HepG2 (cell line): ENCODE results near the gene ATP13A3. TPM values are rescaled to one million over a fixed set of nuclear protein-coding genes. Genes with fewer than 3 reads are reported as not detected.

ENCODE experiments used
- ATAC-seq: fragments of 200-7000 bp; cut with Tn5 transposase; 3 replicates; pipeline ENCODE4 v1.9.1; 2020; ENCODE audit warnings: mild to moderate bottlenecking, moderate library complexity
- BruUV-seq: library from RNA; stranded (reverse); fragments of 400-500 nt; replicated peaks from 2 replicates; lab custom pipeline; 2021; lab: Mats Ljungman, UMichigan
- CTCF ChIA-PET: fragments of 300-600 bp; formaldehyde crosslinking; extraction: SDS; loops from one replicate; lab custom pipeline; 2021; ENCODE audit warnings: low total read pairs, inconsistent platforms, low intra/inter-chr PET ratio; lab: Yijun Ruan, JAX
- POLR2A ChIA-PET: fragments of 350-600 bp; sonication (Branson Sonifier 250); formaldehyde crosslinking; loops from one replicate; lab custom pipeline; 2020; ENCODE audit warnings: antibody characterized with exemption, inconsistent platforms; lab: Yijun Ruan, JAX
- DNase-seq: peaks from one replicate; pipeline ENCODE4 v3.0.0-alpha.2; 2015; ENCODE audit warnings: low spot score
- FAIRE-seq: peaks from 3 replicates; lab custom pipeline; 2011; peaks lifted over from hg19 to GRCh38; lab: Jason Lieb, UNC
- H2AFZ ChIP-seq: one replicate; pipeline ENCODE4 v1.6.1; 2011; ENCODE audit warnings: low read length, inconsistent platforms
- H3K27ac ChIP-seq: fragments of 300-600 bp; 3 replicates; pipeline ENCODE4 v1.8.0; 2011; ENCODE audit warnings: mixed run types, mild to moderate bottlenecking, mixed read lengths, low read length, inconsistent platforms; ENCODE audit not compliant: insufficient read depth; ENCODE audit errors: extremely low read length
- H3K27me3 ChIP-seq, 2 experiments: fragments of 200-600 bp in 1 of 2; 2 replicates in 1 of 2; 3 replicates in 1 of 2; pipeline versions ENCODE4 v1.6.0 to v1.8.0; 2011; ENCODE audit warnings: low read length in 2 of 2, mild to moderate bottlenecking in 2 of 2, moderate library complexity in 2 of 2, inconsistent platforms in 1 of 2; ENCODE audit not compliant: insufficient read depth in 2 of 2, control insufficient read depth in 1 of 2
- H3K36me3 ChIP-seq, 2 experiments: fragments of 200-600 bp in 1 of 2; replicated peaks in 1 of 2; 2 replicates in 1 of 2; 3 replicates in 1 of 2; pipeline versions ENCODE4 v1.5.1 to v1.8.0; 2011; ENCODE audit warnings: low read length in 2 of 2, inconsistent platforms in 1 of 2; ENCODE audit not compliant: insufficient read depth in 2 of 2, control insufficient read depth in 1 of 2
- H3K4me1 ChIP-seq: 2 replicates; pipeline ENCODE4 v1.5.1; 2012; ENCODE audit warnings: low read length, inconsistent platforms; ENCODE audit not compliant: insufficient read depth
- H3K4me2 ChIP-seq: 2 replicates; pipeline ENCODE4 v1.6.0; 2011; ENCODE audit warnings: low read depth, low read length, inconsistent platforms
- H3K4me3 ChIP-seq, 3 experiments: fragments of 200-600 bp in 1 of 3; sonication (generic), shearing (Covaris generic) in 1 of 3; replicated peaks in 1 of 3; 2 replicates each; pipeline ENCODE4 v1.5.1; 2011 to 2016; ENCODE audit warnings: low read length in 3 of 3, inconsistent platforms in 2 of 3, low read depth in 2 of 3, mild to moderate bottlenecking in 2 of 3, control low read depth in 1 of 3, mixed read lengths in 1 of 3; ENCODE audit not compliant: insufficient read depth in 1 of 3
- H3K79me2 ChIP-seq: one replicate; pipeline ENCODE4 v1.6.1; 2011; ENCODE audit warnings: low read length, inconsistent platforms; ENCODE audit not compliant: insufficient read depth
- H3K9ac ChIP-seq: 2 replicates; pipeline ENCODE4 v1.6.0; 2011; ENCODE audit warnings: mild to moderate bottlenecking, low read depth, low read length, inconsistent platforms; ENCODE audit not compliant: insufficient read depth
- H3K9me3 ChIP-seq: 2 replicates; pipeline ENCODE4 v1.5.1; 2012; ENCODE audit warnings: mild to moderate bottlenecking, low read length
- H4K20me1 ChIP-seq: 2 replicates; pipeline ENCODE4 v1.6.0; 2011; ENCODE audit warnings: inconsistent platforms, mild to moderate bottlenecking, low read length, moderate library complexity; ENCODE audit not compliant: insufficient read depth
- HNF4A ChIP-seq: sonication (generic); formaldehyde crosslinking; IDR thresholded peaks from 2 replicates; pipeline ENCODE4 v1.4.0; 2020; ENCODE audit warnings: missing genetic modification reagents
- NR2F1 ChIP-seq, 2 experiments: fragments of 450-650 bp in 1 of 2; formaldehyde crosslinking in 1 of 2; IDR thresholded peaks; 2 replicates each; pipeline versions ENCODE4 v1.5.0 to v1.6.1; 2016 to 2020; ENCODE audit warnings: mild to moderate bottlenecking in 1 of 2, missing compliant biosample characterization in 1 of 2, missing genetic modification reagents in 1 of 2, moderate library complexity in 1 of 2
- PHF8 ChIP-seq: sonication (generic); formaldehyde crosslinking; IDR thresholded peaks from 2 replicates; pipeline ENCODE4 v1.5.0; 2020; ENCODE audit warnings: missing genetic modification reagents
- SMYD3 ChIP-seq: sonication (generic); formaldehyde crosslinking; IDR thresholded peaks from 2 replicates; pipeline ENCODE4 v1.8.1; 2023; ENCODE audit warnings: mild to moderate bottlenecking, missing genetic modification reagents
- ZFP82 ChIP-seq: sonication (generic); formaldehyde crosslinking; IDR thresholded peaks from 2 replicates; pipeline ENCODE4 v1.5.1; 2020; ENCODE audit warnings: mild to moderate bottlenecking, missing genetic modification reagents, borderline replicate concordance
- ZNF180 ChIP-seq: sonication (generic); formaldehyde crosslinking; IDR thresholded peaks from 2 replicates; pipeline ENCODE4 v1.4.0; 2020; ENCODE audit warnings: low read depth, missing genetic modification reagents, borderline replicate concordance
- ZNF264 ChIP-seq: sonication (generic); formaldehyde crosslinking; IDR thresholded peaks from 2 replicates; pipeline ENCODE4 v1.4.0; 2020; ENCODE audit warnings: missing genetic modification reagents
- ZNF441 ChIP-seq: sonication (generic); formaldehyde crosslinking; IDR thresholded peaks from 2 replicates; pipeline ENCODE4 v1.7.0; 2021; ENCODE audit warnings: missing genetic modification reagents, borderline replicate concordance
- ZNF776 ChIP-seq: sonication (generic); formaldehyde crosslinking; IDR thresholded peaks from 2 replicates; pipeline ENCODE4 v1.4.0; 2020; ENCODE audit warnings: mild to moderate bottlenecking, missing genetic modification reagents
- WGBS: methylation state at CpG from one replicate; pipeline ENCODE4 v1.1.6; 2017; ENCODE audit warnings: low lambda C conversion rate; 5-methylcytosine and 5-hydroxymethylcytosine counted together
- in situ Hi-C: cut with HindIII; loops from 2 replicates; pipeline ENCODE4 v1.10.0; 2017; ENCODE audit warnings: low pct_unique_long_range_greater_than_20kb; ENCODE audit not compliant: extremely low pct_ligation_motif_present
- intact Hi-C: fragments of 100-400 bp; cut with micrococcal nuclease; formaldehyde crosslinking; loops from one replicate; pipeline ENCODE4 v1.10.0; 2022; ENCODE audit not compliant: unreplicated experiment
- polyA plus RNA-seq, 8 experiments: library from polyadenylated mRNA; depleted of rRNA in 3 of 8; stranded (reverse) in 7 of 8; unstranded in 1 of 8; fragments of >200 nt; fragmentation: Illumina TruSeq in 4 of 8; extraction: Trizol in 4 of 8; gene quantifications; 2 replicates each; pipeline versions ENCODE4 v1.2.1 to v1.2.3, GENCODE V29; 2011 to 2016; ENCODE audit warnings: low read depth in 4 of 8, missing spikeins in 1 of 8, mixed read lengths in 1 of 8; ENCODE audit not compliant: insufficient read depth in 1 of 8
- total RNA-seq, 5 experiments: library from RNA; depleted of rRNA; stranded (reverse); fragments of >200 nt; fragmentation: Illumina TruSeq; extraction: Trizol; gene quantifications; 2 replicates each; pipeline ENCODE4 v1.2.3, GENCODE V29; 2016; ENCODE audit warnings: low read depth in 1 of 5
- TF ChIP-seq, protein P1 (sequence below): IDR thresholded peaks from 2 replicates; pipeline ENCODE4 v1.6.1; 2016
- TF ChIP-seq, protein P2 (sequence below): sonication (generic); formaldehyde crosslinking; IDR thresholded peaks from 2 replicates; pipeline ENCODE4 v1.5.1; 2020; ENCODE audit warnings: missing genetic modification reagents, mild to moderate bottlenecking, borderline replicate concordance
- TF ChIP-seq, protein P3 (sequence below): sonication (generic); formaldehyde crosslinking; IDR thresholded peaks from 2 replicates; pipeline ENCODE4 v1.4.0; 2020; ENCODE audit warnings: missing genetic modification reagents
- TF ChIP-seq, protein P4 (sequence below): sonication (generic); formaldehyde crosslinking; IDR thresholded peaks from 2 replicates; pipeline ENCODE4 v1.8.0; 2022; ENCODE audit warnings: missing genetic modification reagents, mild to moderate bottlenecking, moderate library complexity, borderline replicate concordance
- TF ChIP-seq, protein P5 (sequence below): sonication (generic); IDR thresholded peaks from 2 replicates; pipeline ENCODE4 v1.6.1; 2016; ENCODE audit warnings: low read depth, borderline replicate concordance

Gene ATP13A3
- total and polyA plus RNA-seq, 2 of the 13 experiments (the other 11 are each of a cell fraction or from before 2014, with no cell fraction given): 44.9 to 80.8 TPM

DNA sequence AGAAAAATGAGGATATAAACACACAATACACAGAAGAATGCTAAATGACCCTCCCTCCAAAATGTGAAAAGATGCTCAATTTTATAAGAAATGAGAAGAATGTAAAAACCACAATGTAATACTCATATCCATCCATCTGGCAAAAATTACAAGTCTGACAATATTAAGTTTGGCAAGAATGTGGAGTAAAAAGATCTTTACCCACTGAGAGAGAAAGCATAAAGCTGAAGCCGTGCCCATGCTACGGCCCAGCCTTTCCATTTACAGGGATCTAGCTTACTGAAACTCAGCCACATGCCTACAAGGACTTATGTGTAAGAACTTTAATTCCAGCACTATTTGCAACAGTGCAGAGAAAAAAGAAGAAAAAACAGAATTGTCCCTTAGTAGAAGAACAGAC, 42.9 kb downstream of the ATP13A3 start:
- WGBS: 98% methylated on average over 2 of the region's 2 CpGs
- TF ChIP-seq, protein P1, sequence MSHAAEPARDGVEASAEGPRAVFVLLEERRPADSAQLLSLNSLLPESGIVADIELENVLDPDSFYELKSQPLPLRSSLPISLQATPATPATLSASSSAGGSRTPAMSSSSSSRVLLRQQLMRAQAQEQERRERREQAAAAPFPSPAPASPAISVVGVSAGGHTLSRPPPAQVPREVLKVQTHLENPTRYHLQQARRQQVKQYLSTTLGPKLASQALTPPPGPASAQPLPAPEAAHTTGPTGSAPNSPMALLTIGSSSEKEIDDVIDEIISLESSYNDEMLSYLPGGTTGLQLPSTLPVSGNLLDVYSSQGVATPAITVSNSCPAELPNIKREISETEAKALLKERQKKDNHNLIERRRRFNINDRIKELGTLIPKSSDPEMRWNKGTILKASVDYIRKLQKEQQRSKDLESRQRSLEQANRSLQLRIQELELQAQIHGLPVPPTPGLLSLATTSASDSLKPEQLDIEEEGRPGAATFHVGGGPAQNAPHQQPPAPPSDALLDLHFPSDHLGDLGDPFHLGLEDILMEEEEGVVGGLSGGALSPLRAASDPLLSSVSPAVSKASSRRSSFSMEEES (CRISPR knock-in tag): no peak
- TF ChIP-seq PHF8 (CRISPR knock-in tag): no peak
- TF ChIP-seq, protein P2, sequence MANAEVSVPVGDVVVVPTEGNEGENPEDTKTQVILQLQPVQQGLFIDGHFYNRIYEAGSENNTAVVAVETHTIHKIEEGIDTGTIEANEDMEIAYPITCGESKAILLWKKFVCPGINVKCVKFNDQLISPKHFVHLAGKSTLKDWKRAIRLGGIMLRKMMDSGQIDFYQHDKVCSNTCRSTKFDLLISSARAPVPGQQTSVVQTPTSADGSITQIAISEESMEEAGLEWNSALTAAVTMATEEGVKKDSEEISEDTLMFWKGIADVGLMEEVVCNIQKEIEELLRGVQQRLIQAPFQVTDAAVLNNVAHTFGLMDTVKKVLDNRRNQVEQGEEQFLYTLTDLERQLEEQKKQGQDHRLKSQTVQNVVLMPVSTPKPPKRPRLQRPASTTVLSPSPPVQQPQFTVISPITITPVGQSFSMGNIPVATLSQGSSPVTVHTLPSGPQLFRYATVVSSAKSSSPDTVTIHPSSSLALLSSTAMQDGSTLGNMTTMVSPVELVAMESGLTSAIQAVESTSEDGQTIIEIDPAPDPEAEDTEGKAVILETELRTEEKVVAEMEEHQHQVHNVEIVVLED: no peak
- TF ChIP-seq, protein P3, sequence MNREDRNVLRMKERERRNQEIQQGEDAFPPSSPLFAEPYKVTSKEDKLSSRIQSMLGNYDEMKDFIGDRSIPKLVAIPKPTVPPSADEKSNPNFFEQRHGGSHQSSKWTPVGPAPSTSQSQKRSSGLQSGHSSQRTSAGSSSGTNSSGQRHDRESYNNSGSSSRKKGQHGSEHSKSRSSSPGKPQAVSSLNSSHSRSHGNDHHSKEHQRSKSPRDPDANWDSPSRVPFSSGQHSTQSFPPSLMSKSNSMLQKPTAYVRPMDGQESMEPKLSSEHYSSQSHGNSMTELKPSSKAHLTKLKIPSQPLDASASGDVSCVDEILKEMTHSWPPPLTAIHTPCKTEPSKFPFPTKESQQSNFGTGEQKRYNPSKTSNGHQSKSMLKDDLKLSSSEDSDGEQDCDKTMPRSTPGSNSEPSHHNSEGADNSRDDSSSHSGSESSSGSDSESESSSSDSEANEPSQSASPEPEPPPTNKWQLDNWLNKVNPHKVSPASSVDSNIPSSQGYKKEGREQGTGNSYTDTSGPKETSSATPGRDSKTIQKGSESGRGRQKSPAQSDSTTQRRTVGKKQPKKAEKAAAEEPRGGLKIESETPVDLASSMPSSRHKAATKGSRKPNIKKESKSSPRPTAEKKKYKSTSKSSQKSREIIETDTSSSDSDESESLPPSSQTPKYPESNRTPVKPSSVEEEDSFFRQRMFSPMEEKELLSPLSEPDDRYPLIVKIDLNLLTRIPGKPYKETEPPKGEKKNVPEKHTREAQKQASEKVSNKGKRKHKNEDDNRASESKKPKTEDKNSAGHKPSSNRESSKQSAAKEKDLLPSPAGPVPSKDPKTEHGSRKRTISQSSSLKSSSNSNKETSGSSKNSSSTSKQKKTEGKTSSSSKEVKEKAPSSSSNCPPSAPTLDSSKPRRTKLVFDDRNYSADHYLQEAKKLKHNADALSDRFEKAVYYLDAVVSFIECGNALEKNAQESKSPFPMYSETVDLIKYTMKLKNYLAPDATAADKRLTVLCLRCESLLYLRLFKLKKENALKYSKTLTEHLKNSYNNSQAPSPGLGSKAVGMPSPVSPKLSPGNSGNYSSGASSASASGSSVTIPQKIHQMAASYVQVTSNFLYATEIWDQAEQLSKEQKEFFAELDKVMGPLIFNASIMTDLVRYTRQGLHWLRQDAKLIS: no peak
- TF ChIP-seq, protein P4, sequence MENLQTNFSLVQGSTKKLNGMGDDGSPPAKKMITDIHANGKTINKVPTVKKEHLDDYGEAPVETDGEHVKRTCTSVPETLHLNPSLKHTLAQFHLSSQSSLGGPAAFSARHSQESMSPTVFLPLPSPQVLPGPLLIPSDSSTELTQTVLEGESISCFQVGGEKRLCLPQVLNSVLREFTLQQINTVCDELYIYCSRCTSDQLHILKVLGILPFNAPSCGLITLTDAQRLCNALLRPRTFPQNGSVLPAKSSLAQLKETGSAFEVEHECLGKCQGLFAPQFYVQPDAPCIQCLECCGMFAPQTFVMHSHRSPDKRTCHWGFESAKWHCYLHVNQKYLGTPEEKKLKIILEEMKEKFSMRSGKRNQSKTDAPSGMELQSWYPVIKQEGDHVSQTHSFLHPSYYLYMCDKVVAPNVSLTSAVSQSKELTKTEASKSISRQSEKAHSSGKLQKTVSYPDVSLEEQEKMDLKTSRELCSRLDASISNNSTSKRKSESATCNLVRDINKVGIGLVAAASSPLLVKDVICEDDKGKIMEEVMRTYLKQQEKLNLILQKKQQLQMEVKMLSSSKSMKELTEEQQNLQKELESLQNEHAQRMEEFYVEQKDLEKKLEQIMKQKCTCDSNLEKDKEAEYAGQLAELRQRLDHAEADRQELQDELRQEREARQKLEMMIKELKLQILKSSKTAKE (CRISPR knock-in tag): no peak
- TF ChIP-seq ZNF776 (CRISPR knock-in tag): no peak
- TF ChIP-seq SMYD3: no peak
- no peak for TF ChIP-seq ZFP82 (CRISPR knock-in tag)
- TF ChIP-seq, protein P5, sequence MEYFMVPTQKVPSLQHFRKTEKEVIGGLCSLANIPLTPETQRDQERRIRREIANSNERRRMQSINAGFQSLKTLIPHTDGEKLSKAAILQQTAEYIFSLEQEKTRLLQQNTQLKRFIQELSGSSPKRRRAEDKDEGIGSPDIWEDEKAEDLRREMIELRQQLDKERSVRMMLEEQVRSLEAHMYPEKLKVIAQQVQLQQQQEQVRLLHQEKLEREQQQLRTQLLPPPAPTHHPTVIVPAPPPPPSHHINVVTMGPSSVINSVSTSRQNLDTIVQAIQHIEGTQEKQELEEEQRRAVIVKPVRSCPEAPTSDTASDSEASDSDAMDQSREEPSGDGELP: no peak
- no peak for TF ChIP-seq ZNF264 (CRISPR knock-in tag)
- no peak for TF ChIP-seq NR2F1 (CRISPR knock-in tag; IDR thresholded peaks at IDR 0.05)
- TF ChIP-seq ZNF441 (CRISPR knock-in tag): no peak
- TF ChIP-seq ZNF180 (CRISPR knock-in tag): no peak
- no peak for TF ChIP-seq HNF4A (CRISPR knock-in tag)

More for the DNA sequence above, 42.9 kb downstream of the ATP13A3 start:
- intact Hi-C loops (no loop called here), in situ Hi-C loops (no loop called here)
- ATAC-seq (no peak), FAIRE-seq (no peak), DNase-seq (no peak)
- peaks cover 3% of the 10 kb centered on the region; the same call in 1 of the 2 replicates for H4K20me1 ChIP-seq
- H3K9ac ChIP-seq: no peak overlapping the region
- H3K27ac ChIP-seq: no peak overlapping the region
- no peak overlapping the region for H2AFZ ChIP-seq
- H3K4me2 ChIP-seq: no peak overlapping the region
- BruUV-seq: no TSS peak
- H3K79me2 ChIP-seq: no peaks in the 10 kb centered on the region
- H3K36me3 ChIP-seq: peaks cover 10 to 67% of the 10 kb centered on the region in 2 experiments
- H3K4me3 ChIP-seq: no peak overlapping the region
- peaks cover 34% of the 10 kb centered on the region for H3K4me1 ChIP-seq
- H3K9me3 ChIP-seq: no peaks in the 10 kb centered on the region
- ChIA-PET CTCF (no interaction called here), POLR2A (no interaction called here)
- H3K27me3 ChIP-seq: no peaks in the 10 kb centered on the region
